Natural killer cell (primary cell): Measurements from ENCODE around the gene GALNT17. TPM values are rescaled to one million over a fixed set of nuclear protein-coding genes. Genes with fewer than 3 reads are reported as not detected.

ENCODE experiments used
- ATAC-seq, 3 donors: fragments of 150-1000 bp in 2 of 3; fragments of 200-7000 bp in 1 of 3; cut with Tn5 transposase; 1 replicate in 1 of 3; 2 replicates in 2 of 3; pipeline ENCODE4 v1.10.0; 2021; ENCODE audit warnings: mild to moderate bottlenecking in 2 of 3, moderate library complexity in 2 of 3
- DNase-seq, 2 donors: peaks; one replicate each; pipeline versions ENCODE4 v3.0.0 to v3.0.0-alpha.2; 2013 to 2021; ENCODE audit warnings: mixed read lengths in 1 of 2
- H3K27ac ChIP-seq: one replicate; pipeline ENCODE4 v1.5.1; 2013; ENCODE audit warnings: mild to moderate bottlenecking, low read length
- H3K27me3 ChIP-seq: one replicate; pipeline ENCODE4 v1.6.1; 2013; ENCODE audit warnings: low read length; ENCODE audit not compliant: control insufficient read depth, insufficient read depth
- H3K36me3 ChIP-seq: one replicate; pipeline ENCODE4 v1.6.1; 2013; ENCODE audit warnings: low read length; ENCODE audit not compliant: control insufficient read depth, insufficient read depth
- H3K4me1 ChIP-seq: one replicate; pipeline ENCODE4 v1.6.1; 2013; ENCODE audit warnings: low read length; ENCODE audit not compliant: control insufficient read depth, insufficient read depth
- H3K4me3 ChIP-seq: one replicate; pipeline ENCODE4 v1.5.1; 2013; ENCODE audit warnings: low read length
- H3K9me3 ChIP-seq: one replicate; pipeline ENCODE4 v1.6.1; 2013; ENCODE audit warnings: low read length; ENCODE audit not compliant: control insufficient read depth, insufficient read depth
- H3K27ac Mint-ChIP-seq, 2 donors: one replicate each; pipeline ENCODE4 v1.8.0; 2022; ENCODE audit warnings: mild to moderate bottlenecking in 2 of 2, mixed read lengths in 2 of 2, moderate library complexity in 1 of 2
- H3K27me3 Mint-ChIP-seq, 2 donors: one replicate each; pipeline ENCODE4 v1.8.0; 2022; ENCODE audit warnings: low read depth in 2 of 2, mixed read lengths in 2 of 2
- H3K36me3 Mint-ChIP-seq: one replicate; pipeline ENCODE4 v1.8.0; 2022; ENCODE audit warnings: mixed read lengths
- H3K4me1 Mint-ChIP-seq, 2 donors: one replicate each; pipeline ENCODE4 v1.8.0; 2022; ENCODE audit warnings: mixed read lengths in 2 of 2
- H3K4me3 Mint-ChIP-seq: one replicate; pipeline ENCODE4 v1.8.0; 2022; ENCODE audit warnings: mild to moderate bottlenecking, moderate library complexity, mixed read lengths
- H3K9me3 Mint-ChIP-seq, 2 donors: one replicate each; pipeline ENCODE4 v1.8.0; 2022; ENCODE audit warnings: mixed read lengths in 2 of 2
- CTCF ChIP-seq: fragments of 200-600 bp; IDR thresholded peaks from one replicate; pipeline ENCODE4 v1.8.0; 2022; ENCODE audit warnings: antibody characterized with exemption
- WGBS: methylation state at CpG from one replicate; pipeline ENCODE4 v1.1.7; 2013; ENCODE audit warnings: missing lambda C conversion rate; ENCODE audit not compliant: insufficient coverage; 5-methylcytosine and 5-hydroxymethylcytosine counted together
- intact Hi-C: fragments of 100-400 bp; cut with micrococcal nuclease; formaldehyde crosslinking; loops from one replicate; pipeline ENCODE4 v1.14.2; 2022
- total RNA-seq, 4 donors: library from RNA; stranded (reverse); fragments of 120-200 nt in 1 of 4; gene quantifications; one replicate each; pipeline versions ENCODE4 v1.2.3 to v1.2.4, GENCODE V29; 2013 to 2022

Gene GALNT17
- total RNA-seq, 3 donors from 2014 or later (not counting 1 experiment from before 2014, with no cell fraction given), result not detected

DNA sequence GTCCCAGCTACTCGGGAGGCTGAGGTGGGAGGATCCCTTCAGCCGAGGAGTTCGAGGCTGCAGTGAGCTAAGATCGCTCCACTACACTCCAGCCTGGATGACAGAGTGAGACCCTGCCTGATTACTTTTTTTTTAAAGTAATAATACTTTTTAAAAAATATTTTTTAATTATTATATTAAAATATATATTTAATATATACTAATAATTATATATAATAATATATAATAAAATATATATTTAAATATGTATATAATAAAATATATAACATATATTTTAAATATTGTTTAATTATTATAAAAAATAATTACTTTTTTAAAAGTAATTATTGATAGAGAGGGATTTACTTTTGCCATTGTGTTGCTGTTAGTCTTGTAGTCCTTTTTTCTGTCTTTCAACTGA is 169.2 kb downstream of the GALNT17 start:
- no peaks in the 10 kb centered on the region for H3K4me1 Mint-ChIP-seq
- intact Hi-C loops, result no loop called here
- Histone ChIP-seq H3K4me3 (no peak overlapping the region), H3K27me3 (no peaks in the 10 kb centered on the region), H3K4me1 (no peaks in the 10 kb centered on the region), H3K9me3 (peaks cover 2% of the 10 kb centered on the region), H3K27ac (no peak overlapping the region), H3K36me3 (no peaks in the 10 kb centered on the region)
- H3K36me3 Mint-ChIP-seq, result no peaks in the 10 kb centered on the region
- no peaks in the 10 kb centered on the region for H3K27me3 Mint-ChIP-seq
- H3K27ac Mint-ChIP-seq, result no peak overlapping the region
- no peak for ATAC-seq
- H3K9me3 Mint-ChIP-seq, result peaks cover under 1% of the 10 kb centered on the region in 2 donors
- TF ChIP-seq CTCF, result no peak
- no peak for DNase-seq
- H3K4me3 Mint-ChIP-seq, result no peak overlapping the region
- WGBS, result 94% methylated on average over 3 of the region's 4 CpGs

DNA sequence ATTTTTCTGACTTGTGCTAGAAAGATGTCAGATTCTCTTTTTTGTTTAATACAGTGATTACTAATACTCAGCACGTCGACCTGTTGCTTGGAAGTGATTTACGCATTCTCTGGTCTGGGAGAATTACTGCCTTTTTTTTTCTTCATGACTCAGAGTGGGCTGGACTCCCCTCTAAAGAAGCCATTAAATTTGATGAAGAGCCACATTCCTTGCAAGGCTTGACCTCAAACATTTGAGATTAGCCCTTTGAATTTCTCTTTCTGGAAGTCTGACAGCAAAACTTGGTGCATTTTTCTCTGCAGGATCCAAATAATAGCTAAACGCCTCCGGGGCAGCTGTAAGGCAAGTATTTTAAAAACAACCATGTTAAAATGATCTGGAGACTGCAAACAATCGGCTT is 171.6 kb downstream of the GALNT17 start:
- Mint-ChIP-seq H3K27me3 (no peaks in the 10 kb centered on the region), H3K4me3 (no peak overlapping the region), H3K36me3 (no peaks in the 10 kb centered on the region), H3K27ac (no peak overlapping the region), H3K9me3 (peaks cover 5 to 7% of the 10 kb centered on the region in 2 donors), H3K4me1 (no peaks in the 10 kb centered on the region)
- Histone ChIP-seq H3K27ac (no peak overlapping the region), H3K9me3 (peaks cover 2% of the 10 kb centered on the region), H3K27me3 (no peaks in the 10 kb centered on the region), H3K4me1 (no peaks in the 10 kb centered on the region), H3K36me3 (no peaks in the 10 kb centered on the region), H3K4me3 (no peak overlapping the region)
- no peak for ATAC-seq
- TF ChIP-seq CTCF, result no peak
- DNase-seq, result no peak
- intact Hi-C loops, result no loop called here
- WGBS, result 73% methylated on average over 6 of the region's 6 CpGs

- WGBS, result 50% methylated on average over 5 of the region's 6 CpGs
- Histone ChIP-seq H3K4me3 (no peak overlapping the region), H3K27ac (no peak overlapping the region), H3K36me3 (no peaks in the 10 kb centered on the region), H3K9me3 (no peaks in the 10 kb centered on the region), H3K4me1 (no peaks in the 10 kb centered on the region), H3K27me3 (no peaks in the 10 kb centered on the region)
- TF ChIP-seq CTCF, result no peak
- Mint-ChIP-seq H3K9me3 (peaks cover 14 to 15% of the 10 kb centered on the region in 2 donors), H3K4me3 (no peak overlapping the region), H3K4me1 (no peaks in the 10 kb centered on the region), H3K27me3 (no peaks in the 10 kb centered on the region), H3K36me3 (no peaks in the 10 kb centered on the region), H3K27ac (no peak overlapping the region)
- ATAC-seq, result no peak
- no peak for DNase-seq
- intact Hi-C loops, result no loop called here
Measured at GRCh38 chr7:71308096-71308495, 176.2 kb downstream of the GALNT17 start.

- Mint-ChIP-seq H3K4me3 (no peak overlapping the region), H3K4me1 (no peaks in the 10 kb centered on the region), H3K36me3 (peaks cover 11% of the 10 kb centered on the region), H3K27ac (no peak overlapping the region), H3K27me3 (no peaks in the 10 kb centered on the region), H3K9me3 (peaks cover 21 to 24% of the 10 kb centered on the region in 2 donors)
- H3K36me3 ChIP-seq, result no peaks in the 10 kb centered on the region
- no peaks in the 10 kb centered on the region for H3K9me3 ChIP-seq
- H3K27me3 ChIP-seq, result no peaks in the 10 kb centered on the region
- H3K4me1 ChIP-seq, result no peaks in the 10 kb centered on the region
- ATAC-seq (no peak), DNase-seq (no peak)
- intact Hi-C loops, result no loop called here
- no peak for TF ChIP-seq CTCF
- 96% methylated on average over 2 of the region's 2 CpGs for WGBS
- H3K27ac ChIP-seq, result no peak overlapping the region
- H3K4me3 ChIP-seq, result no peak overlapping the region
Measured at GRCh38 chr7:71311576-71311975, 179.6 kb downstream of the GALNT17 start.
